Neural cell (in vitro differentiated cells): ENCODE measurements around the gene IL17RB.

Experiments used
- CTCF ChIP-seq: fragments of 450-650 bp; IDR thresholded peaks from 2 replicates; pipeline ENCODE4 v1.5.1; 2014; ENCODE audit warnings: antibody characterized with exemption, mild to moderate bottlenecking, moderate library complexity; ENCODE audit not compliant: poor library complexity, severe bottlenecking
- EZH2 ChIP-seq: fragments of 200-600, 300-800 bp; shearing (Covaris generic), sonication (generic); IDR thresholded peaks from 2 replicates; pipeline ENCODE4 v1.6.1; 2014; ENCODE audit warnings: antibody characterized with exemption, low read length, borderline replicate concordance, mild to moderate bottlenecking; ENCODE audit not compliant: insufficient read depth, poor library complexity, severe bottlenecking
- MXI1 ChIP-seq: fragments of 450-650 bp; conservative IDR thresholded peaks from 2 replicates; pipeline ENCODE4 v1.6.1; 2014; ENCODE audit warnings: antibody characterized with exemption, mild to moderate bottlenecking; ENCODE audit not compliant: poor library complexity, severe bottlenecking
- REST ChIP-seq: IDR thresholded peaks from 2 replicates; pipeline ENCODE4 v1.6.1; 2012; ENCODE audit warnings: borderline replicate concordance
- SMC3 ChIP-seq: fragments of 450-650 bp; conservative IDR thresholded peaks from 2 replicates; pipeline ENCODE4 v1.6.1; 2014; ENCODE audit warnings: antibody characterized with exemption, mild to moderate bottlenecking, moderate library complexity; ENCODE audit not compliant: poor library complexity

GRCh38 chr3:53804697-53805462 is 41.5 kb upstream of the IL17RB start:
- TF ChIP-seq CTCF, result no peak
- TF ChIP-seq EZH2, result no peak
- no peak for TF ChIP-seq SMC3
- no peak for TF ChIP-seq MXI1
- TF ChIP-seq REST, result no peak
